K562 (cell line): Measurements from ENCODE around the gene PTK7.

Experiments
- CEBPB ChIP-seq: fragments of 450-650 bp; IDR thresholded peaks from 2 replicates; pipeline ENCODE4 v1.6.1; 2016; ENCODE audit warnings: missing genetic modification characterization, missing compliant biosample characterization
- DACH1 ChIP-seq: fragments of 450-650 bp; IDR thresholded peaks from 2 replicates; pipeline ENCODE4 v1.6.1; 2018; ENCODE audit not compliant: partially characterized antibody
- KLF1 ChIP-seq: fragments of 450-650 bp; IDR thresholded peaks from 2 replicates; pipeline ENCODE4 v1.6.1; 2016; ENCODE audit warnings: missing genetic modification characterization, missing compliant biosample characterization
- MAZ ChIP-seq, 2 experiments: fragments of 450-650 bp in 1 of 2; sonication (generic) in 1 of 2; formaldehyde crosslinking; IDR thresholded peaks in 1 of 2; conservative IDR thresholded peaks in 1 of 2; 2 replicates each; pipeline versions ENCODE4 v1.4.0 to v1.5.0; 2020; ENCODE audit warnings: mild to moderate bottlenecking in 1 of 2, missing genetic modification reagents in 1 of 2
- SREBF1 ChIP-seq: fragments of 150-350 bp; IDR thresholded peaks from 2 replicates; pipeline ENCODE4 v1.6.1; 2014; ENCODE audit warnings: antibody characterized with exemption, low read depth, low read length, borderline replicate concordance
- YY1 ChIP-seq, 3 experiments: IDR thresholded peaks; 2 replicates each; pipeline ENCODE4 v1.6.1; 2011; ENCODE audit warnings: low read length in 2 of 3, mild to moderate bottlenecking in 2 of 3, moderate library complexity in 2 of 3, borderline replicate concordance in 1 of 3, control low read depth in 1 of 3, low read depth in 1 of 3; ENCODE audit not compliant: insufficient read depth in 3 of 3, insufficient replicate concordance in 2 of 3, control insufficient read depth in 1 of 3, insufficient read length in 1 of 3; ENCODE audit errors: extremely low read depth in 1 of 3
- ZNF707 ChIP-seq: fragments of 250-450 bp; sonication (Bioruptor Pico); conservative IDR thresholded peaks from 2 replicates; pipeline ENCODE4 v1.8.0; 2022; ENCODE audit warnings: inconsistent platforms, mild to moderate bottlenecking, moderate library complexity
- TF ChIP-seq, protein P1 (sequence below), 3 experiments: IDR thresholded peaks in 2 of 3; conservative IDR thresholded peaks in 1 of 3; 2 replicates each; pipeline ENCODE4 v1.5.1; 2011 to 2012; ENCODE audit warnings: low read length in 3 of 3, mild to moderate bottlenecking in 3 of 3, control low read depth in 2 of 3, improper control_type of control experiment in 1 of 3, inconsistent platforms in 1 of 3, low read depth in 1 of 3, mixed read lengths in 1 of 3, moderate library complexity in 1 of 3; ENCODE audit not compliant: insufficient read depth in 2 of 3
- TF ChIP-seq, protein P2 (sequence below): fragments of 450-650 bp; formaldehyde crosslinking; IDR thresholded peaks from 2 replicates; pipeline ENCODE4 v1.4.0; 2020; ENCODE audit warnings: mild to moderate bottlenecking, moderate library complexity

DNA sequence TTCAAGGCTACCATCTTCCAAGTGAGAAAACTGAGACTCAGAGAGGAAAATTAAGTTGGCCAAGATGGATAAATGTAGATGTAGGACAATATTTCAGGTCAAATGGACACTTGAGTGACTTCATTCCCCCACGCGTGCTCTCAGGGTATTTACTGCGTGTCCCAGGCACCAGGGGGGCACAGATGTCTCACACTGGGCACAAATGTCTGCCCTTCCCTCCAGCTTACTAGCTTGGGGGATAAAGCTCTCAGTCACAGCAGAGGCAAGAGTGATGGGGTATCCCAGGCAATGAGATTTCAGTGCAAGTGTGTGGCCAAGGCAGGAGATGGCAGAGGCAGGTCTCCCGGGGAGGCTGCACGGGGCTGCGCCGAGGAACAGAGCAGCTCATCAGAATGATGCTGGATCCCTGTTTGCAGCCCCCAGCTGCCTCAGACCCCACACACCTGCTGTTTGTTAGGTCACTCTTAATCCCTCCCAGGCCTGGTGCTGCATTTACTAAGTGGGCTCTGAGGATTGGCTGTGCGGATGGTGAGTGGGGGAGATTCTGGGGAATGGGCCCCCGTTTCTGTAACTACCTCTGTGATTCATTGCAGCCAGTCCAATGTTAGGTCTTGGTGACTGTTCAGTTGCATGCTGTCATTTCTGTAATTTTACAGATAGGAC lies 44.1 kb downstream of the PTK7 start:
- TF ChIP-seq CEBPB (no peak), KLF1 (no peak), ZNF707 (CRISPR knock-in tag) (no peak), DACH1 (no peak), MAZ (CRISPR knock-in tag; conservative IDR thresholded peaks at IDR 0.05 in 1 of 2, IDR thresholded peaks at IDR 0.05 in 1 of 2) (no peak), SREBF1 (no peak), YY1 (IDR thresholded peaks at IDR 0.05; ENCODE audit: borderline replicate concordance in 1 of 3, control insufficient read depth in 1 of 3, extremely low read depth in 1 of 3, insufficient read depth in 3 of 3, insufficient read length in 1 of 3, insufficient replicate concordance in 2 of 3, low read depth in 1 of 3, low read length in 2 of 3) (no peak)
- TF ChIP-seq, protein P1, sequence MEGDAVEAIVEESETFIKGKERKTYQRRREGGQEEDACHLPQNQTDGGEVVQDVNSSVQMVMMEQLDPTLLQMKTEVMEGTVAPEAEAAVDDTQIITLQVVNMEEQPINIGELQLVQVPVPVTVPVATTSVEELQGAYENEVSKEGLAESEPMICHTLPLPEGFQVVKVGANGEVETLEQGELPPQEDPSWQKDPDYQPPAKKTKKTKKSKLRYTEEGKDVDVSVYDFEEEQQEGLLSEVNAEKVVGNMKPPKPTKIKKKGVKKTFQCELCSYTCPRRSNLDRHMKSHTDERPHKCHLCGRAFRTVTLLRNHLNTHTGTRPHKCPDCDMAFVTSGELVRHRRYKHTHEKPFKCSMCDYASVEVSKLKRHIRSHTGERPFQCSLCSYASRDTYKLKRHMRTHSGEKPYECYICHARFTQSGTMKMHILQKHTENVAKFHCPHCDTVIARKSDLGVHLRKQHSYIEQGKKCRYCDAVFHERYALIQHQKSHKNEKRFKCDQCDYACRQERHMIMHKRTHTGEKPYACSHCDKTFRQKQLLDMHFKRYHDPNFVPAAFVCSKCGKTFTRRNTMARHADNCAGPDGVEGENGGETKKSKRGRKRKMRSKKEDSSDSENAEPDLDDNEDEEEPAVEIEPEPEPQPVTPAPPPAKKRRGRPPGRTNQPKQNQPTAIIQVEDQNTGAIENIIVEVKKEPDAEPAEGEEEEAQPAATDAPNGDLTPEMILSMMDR (IDR thresholded peaks at IDR 0.05 in 2 of 3, conservative IDR thresholded peaks at IDR 0.05 in 1 of 3; ENCODE audit: insufficient read depth in 2 of 3, low read depth in 1 of 3, low read length in 3 of 3): no peak
- TF ChIP-seq, protein P2, sequence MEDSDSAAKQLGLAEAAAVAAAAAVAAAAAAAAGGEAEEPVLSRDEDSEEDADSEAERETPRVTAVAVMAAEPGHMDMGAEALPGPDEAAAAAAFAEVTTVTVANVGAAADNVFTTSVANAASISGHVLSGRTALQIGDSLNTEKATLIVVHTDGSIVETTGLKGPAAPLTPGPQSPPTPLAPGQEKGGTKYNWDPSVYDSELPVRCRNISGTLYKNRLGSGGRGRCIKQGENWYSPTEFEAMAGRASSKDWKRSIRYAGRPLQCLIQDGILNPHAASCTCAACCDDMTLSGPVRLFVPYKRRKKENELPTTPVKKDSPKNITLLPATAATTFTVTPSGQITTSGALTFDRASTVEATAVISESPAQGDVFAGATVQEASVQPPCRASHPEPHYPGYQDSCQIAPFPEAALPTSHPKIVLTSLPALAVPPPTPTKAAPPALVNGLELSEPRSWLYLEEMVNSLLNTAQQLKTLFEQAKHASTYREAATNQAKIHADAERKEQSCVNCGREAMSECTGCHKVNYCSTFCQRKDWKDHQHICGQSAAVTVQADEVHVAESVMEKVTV (CRISPR knock-in tag): no peak
